Hepatocyte (in vitro differentiated cells): ENCODE data around the gene TSPAN12.

Source experiments
- CTCF ChIP-seq: fragments of 200-600 bp; sonication (generic); IDR thresholded peaks from 2 replicates; pipeline ENCODE4 v1.5.1; 2016; ENCODE audit warnings: antibody characterized with exemption, mild to moderate bottlenecking; ENCODE audit not compliant: poor library complexity
- EZH2phosphoT487 ChIP-seq: fragments of 200-600 bp; sonication (generic); IDR thresholded peaks from one replicate; pipeline ENCODE4 v1.6.1; 2018; ENCODE audit warnings: antibody characterized with exemption, mild to moderate bottlenecking, low read depth, moderate library complexity; ENCODE audit not compliant: unreplicated experiment, severe bottlenecking

- TF ChIP-seq CTCF: no peak
- no peak for TF ChIP-seq EZH2phosphoT487
These were observed 24.4 kb downstream of the TSPAN12 start for GRCh38 chr7:120833546-120833945.
